NCI-H2029 treated with DMSO at 0.1 percent for 48 hours (cell line): Measurements from ENCODE around the gene CCT3.
A peak's percentile ranks its signal among the peaks of the same experiment; 100 is the strongest.

Experiments
- DNase-seq: peaks from one replicate; lab custom pipeline; 2025; lab: John Stamatoyannopoulos, UW

Gene CCT3

DNA sequence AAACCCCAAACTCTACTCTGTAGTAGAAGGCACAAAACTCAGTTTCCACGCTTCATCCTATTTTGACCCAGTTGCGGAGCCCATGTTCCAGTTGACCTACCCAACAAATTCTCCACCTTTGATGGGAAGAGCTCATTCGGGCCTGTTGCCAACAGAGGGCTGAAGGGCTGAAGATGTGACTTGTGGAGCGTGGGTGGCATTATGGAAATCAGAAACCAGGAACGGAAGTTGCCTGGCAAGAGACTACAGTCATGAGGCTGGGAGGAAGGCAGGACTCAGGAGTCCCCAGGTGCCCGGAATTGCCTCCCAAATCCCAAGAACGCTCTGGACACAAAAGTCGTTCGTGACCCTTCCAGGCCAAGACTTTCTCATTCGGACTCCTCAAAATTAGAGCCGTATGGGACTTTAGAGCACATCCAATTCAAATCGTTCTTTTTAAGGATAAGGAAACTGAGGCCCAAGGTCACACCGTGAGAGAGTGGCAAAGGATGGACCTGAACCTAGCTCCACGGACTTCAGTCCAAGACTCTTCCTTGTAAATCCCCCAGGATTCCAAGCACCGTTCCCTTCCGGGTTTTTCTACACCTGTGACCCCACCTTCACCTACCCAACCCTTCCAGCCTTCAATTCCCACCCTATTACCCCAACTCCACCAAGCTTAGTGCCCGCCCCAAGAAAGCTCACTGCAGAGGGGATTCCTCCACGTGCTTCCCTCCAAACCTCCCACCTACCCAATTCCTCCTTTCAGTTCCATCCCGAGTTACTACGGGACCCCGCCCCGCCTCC is 56.2 kb downstream of the CCT3 start:
- DNase-seq: peak; percentile 26

DNA sequence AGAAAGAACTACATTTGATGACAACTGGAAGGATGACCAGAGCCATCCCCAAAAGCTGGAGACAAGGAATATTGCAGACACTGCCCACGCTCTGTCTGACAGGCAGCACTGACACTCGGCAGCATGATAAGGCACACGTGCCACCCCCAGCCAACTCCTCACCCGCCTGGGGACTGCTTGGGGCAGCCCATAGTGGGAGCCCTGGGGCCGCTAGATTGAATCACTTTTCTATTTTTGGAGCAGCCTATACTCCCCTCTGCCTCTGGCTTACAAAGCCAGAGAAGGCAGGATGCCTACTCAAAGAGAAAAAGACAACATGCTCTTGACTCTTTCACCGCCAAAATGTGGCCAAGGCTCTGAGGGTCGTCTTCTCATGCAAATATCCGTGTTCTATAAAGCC is 56.8 kb downstream of the CCT3 start:
- DNase-seq: no peak

DNA sequence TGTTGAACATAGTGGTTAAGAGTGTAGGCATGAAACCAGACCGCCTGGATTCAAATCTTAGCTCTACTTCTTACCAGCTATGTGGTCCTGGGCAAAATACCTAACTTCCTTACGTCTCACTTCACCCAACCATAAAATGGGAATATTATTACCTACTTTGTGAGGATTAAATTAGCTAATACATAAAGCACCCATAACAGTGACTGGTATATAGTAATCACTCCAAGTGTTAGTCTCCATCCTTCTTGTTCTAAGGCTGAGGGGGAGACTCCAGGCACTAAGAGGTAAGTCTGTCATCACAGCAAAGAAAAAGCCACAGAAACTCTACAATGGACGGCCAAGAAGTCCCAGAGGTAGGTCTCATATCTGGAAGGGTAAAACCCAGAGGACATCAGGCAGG is 58.3 kb downstream of the CCT3 start:
- no peak for DNase-seq

DNA sequence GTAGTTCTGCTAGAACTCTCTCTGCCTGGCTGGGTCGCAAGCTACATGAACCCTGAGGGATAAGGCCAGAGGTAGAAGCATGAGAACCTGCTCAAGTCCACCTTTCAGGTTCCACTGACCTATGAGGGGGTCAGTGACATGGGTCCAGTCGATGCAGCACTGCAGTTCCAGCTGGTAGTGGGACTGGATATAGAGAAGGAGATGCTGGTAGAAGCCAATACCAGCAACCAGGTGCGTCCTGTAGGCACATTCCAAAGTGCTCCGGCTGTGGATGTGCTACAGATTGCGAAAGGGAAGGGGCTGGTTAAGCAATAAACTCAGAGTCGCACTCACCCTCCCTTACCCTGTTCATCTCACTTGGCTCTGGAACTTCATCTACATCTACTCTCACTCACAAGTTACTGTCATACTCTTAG is 61.1 kb downstream of the CCT3 start:
- no peak for DNase-seq

DNA sequence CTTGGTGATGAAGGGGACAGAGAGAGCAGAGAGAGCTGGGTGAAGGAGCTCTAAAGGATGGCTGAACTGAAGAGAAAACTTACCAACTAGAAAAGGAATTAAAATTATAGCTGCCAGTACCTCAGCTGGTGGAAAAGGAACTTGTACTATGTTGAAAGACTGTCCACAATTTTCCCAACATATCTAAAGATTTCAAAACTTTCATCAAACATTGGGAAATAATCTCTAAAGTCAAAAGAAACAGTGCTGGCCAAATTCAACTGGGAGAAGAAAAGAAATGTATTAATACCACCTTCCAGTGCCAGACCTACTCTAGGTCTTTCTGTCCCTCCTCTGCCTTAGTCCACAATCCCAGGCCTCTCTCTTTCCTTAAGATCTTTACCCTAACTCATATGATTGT is 61.6 kb downstream of the CCT3 start:
- DNase-seq: no peak

DNA sequence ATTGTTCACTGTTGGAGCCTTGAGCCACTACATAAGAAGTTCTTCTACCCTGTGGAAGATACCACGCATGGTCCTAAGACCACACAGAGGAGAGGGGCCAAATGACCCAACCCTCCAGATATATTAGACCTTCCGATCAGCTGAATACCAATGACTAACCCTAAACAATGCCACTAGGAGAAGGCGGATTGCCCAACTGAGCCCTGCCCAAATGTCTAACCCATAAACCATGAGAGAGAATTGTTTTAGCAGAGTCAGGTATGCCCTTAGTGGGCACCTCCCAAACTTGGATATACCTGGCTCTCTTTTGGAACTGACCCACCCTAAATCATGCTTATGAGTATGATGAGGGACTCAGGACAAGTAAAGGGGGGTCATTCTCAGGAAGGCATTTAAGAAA is 67.8 kb downstream of the CCT3 start:
- DNase-seq: no peak

DNA sequence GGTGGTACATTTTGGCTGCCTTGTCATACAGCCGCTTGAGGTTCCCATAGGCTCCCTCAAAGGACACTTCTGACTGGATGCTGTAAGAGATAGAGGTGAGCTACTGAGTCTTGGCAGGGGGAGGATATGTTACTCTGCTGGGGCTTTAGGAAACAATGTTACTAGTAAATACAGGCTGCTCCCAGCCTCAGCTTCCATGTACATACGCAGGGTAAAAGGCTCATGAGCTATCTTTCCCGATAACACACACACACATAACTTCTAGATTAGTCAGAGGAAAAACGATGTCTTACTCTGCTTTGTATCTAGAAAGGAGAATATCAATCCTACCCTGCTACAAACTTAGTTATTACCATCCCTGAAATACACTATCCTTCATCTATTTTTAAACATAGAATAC is 69.8 kb downstream of the CCT3 start:
- DNase-seq: no peak

DNA sequence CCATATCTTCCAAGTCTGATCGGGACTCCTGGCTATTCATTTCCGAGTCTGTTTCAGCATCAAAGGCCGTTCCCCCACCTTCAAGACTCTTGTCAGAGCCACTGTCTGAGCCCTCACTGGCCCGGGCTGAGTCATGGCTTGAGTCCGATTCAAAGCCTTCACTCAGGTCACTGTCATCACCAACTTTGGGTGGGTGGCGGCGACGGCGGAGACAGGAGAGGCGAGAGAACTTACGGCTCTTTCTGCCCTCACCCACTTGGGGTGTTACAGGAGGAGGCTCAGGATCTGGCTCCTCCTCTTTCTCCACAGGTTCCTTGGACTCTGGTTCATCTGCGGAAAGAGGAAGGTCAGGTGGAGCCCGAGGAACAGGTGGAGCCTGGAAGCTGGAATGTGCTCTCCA is 72.0 kb downstream of the CCT3 start:
- no peak for DNase-seq

DNA sequence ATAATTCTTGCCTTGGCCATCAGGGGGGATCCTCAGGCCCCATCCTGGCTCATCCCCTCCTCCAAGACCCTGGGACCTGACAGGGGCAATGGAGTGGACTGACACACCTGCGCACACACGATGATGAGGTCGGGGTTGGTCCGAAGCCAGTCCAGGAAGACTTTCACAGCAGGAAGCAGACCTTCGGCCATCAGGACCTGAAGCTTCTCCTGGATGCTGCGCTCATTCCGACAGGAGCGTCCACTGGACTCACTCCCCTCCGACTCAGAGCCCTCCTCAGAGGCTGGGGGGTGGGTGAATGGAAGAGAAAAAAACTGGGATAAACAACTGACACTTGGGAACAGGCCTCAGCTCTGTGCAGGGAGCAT is 74.8 kb downstream of the CCT3 start:
- DNase-seq: no peak

DNA sequence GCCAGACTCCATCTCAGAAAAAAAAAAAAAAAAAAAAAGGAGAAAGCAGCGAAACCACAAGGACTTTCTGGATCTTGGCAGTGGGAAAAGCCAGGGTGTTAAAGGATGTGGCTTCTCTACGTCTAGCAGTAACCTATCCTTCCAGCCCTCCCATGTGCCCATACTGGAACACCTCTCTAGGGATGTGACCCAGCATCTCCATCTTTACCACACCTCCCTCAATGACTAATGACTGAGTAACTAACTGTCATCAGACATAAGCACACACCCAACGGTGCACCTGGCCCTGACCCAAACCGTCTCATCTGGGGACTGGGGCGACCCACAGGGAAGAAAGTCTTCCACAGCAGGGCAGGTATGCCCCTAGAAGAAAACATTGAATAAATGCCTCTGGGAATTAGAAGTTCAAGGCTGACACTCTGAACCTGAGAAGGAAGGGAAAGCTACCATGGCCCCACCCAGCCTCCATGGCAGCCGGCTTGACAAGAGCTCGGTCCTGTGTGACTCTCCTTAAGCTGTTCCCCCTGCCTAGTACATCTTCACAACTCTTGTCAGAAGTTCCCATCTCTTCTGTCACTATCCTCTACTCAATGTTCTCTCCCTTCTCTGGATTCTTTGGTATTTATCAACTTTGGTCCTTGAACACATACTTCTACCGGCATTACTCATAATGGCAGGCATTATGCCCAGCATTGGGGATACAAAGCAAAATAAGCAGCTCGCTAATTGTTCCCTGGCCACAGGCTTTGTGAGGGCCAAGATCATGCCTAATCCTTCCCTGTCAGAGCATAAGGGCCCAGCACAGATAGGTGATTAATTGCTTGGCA is 75.4 kb downstream of the CCT3 start:
- no peak for DNase-seq

DNA sequence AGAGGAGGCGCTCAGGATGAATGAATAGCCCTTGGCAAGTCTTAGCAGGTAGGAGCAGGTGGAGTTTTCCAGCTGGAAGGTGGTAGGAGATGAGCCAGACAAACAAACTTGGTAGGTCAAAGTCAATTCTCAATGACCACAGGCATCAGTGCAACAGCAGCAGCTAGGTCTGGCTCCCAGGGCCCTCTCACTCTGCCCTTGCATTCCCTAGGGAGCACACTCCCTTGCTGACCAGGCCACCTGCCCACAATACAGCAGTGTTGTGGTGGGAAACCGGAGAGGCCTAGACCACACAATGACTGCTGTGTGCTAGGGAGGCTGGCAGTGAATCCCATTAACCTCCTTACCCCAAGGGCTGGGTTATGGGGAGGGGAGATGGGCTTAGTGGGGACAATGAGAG is 77.2 kb downstream of the CCT3 start:
- no peak for DNase-seq

DNA sequence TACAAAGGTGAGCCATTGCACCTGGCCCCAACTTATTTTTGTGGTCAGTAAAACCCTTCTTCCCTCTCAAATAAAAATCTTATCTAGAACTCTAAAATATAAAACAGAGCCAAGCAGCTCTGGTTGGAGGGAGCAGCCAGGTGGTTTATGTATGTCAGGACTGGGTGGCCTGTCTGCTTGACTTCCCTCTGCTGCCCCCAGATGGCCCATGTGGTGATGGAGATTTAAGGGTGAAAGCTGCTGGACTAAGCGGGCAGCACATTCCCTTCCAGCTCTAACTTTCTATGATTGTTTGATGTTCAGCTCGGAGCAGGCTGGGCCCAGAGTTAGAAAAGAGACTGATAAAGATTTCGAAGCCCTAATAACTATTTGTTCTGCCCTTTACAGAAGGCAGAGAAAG is 78.3 kb downstream of the CCT3 start:
- DNase-seq: no peak
